GM23338 (cell line): ENCODE data around the gene PTCD3. TPM values are rescaled to one million over a fixed set of nuclear protein-coding genes. Genes with fewer than 3 reads are reported as not detected.
A peak's percentile ranks its signal among the peaks of the same experiment; 100 is the strongest.

Source experiments
- ATAC-seq: fragments of 200-7000 bp; cut with Tn5 transposase; 3 replicates; pipeline ENCODE4 v1.9.1; 2020
- DNase-seq: peaks from one replicate; pipeline ENCODE4 v3.0.0-alpha.2; 2015; ENCODE audit warnings: low spot score
- H2AFZ ChIP-seq: fragments of 200-600 bp; sonication (generic); 2 replicates; pipeline ENCODE4 v1.8.0; 2016; ENCODE audit warnings: antibody characterized with exemption, mild to moderate bottlenecking, moderate library complexity
- H3F3A ChIP-seq: fragments of 200-600 bp; sonication (generic); replicated peaks from 2 replicates; pipeline ENCODE4 v1.8.0; 2017; ENCODE audit warnings: antibody characterized with exemption, mixed run types, low read depth
- H3K27ac ChIP-seq: fragments of 200-600 bp; sonication (generic); 2 replicates; pipeline ENCODE4 v1.6.1; 2016; ENCODE audit warnings: low read depth
- H3K27me3 ChIP-seq: fragments of 200-600 bp; sonication (generic); 2 replicates; pipeline ENCODE4 v1.8.0; 2016; ENCODE audit warnings: mild to moderate bottlenecking, mixed run types, moderate library complexity; ENCODE audit not compliant: insufficient read depth
- H3K36me3 ChIP-seq: fragments of 200-600 bp; sonication (generic); 2 replicates; pipeline ENCODE4 v1.8.0; 2016; ENCODE audit warnings: mild to moderate bottlenecking; ENCODE audit not compliant: insufficient read depth
- H3K4me1 ChIP-seq: fragments of 200-600 bp; sonication (generic); 2 replicates; pipeline ENCODE4 v1.8.0; 2016; ENCODE audit warnings: mild to moderate bottlenecking, moderate library complexity; ENCODE audit not compliant: insufficient read depth
- H3K4me2 ChIP-seq: fragments of 200-600 bp; sonication (generic); 2 replicates; pipeline ENCODE4 v1.7.1; 2017; ENCODE audit warnings: mixed run types
- H3K4me3 ChIP-seq: fragments of 200-600 bp; sonication (generic); 2 replicates; pipeline ENCODE4 v1.6.1; 2016; ENCODE audit warnings: mixed run types
- H3K79me2 ChIP-seq: fragments of 200-600 bp; sonication (generic); replicated peaks from 2 replicates; pipeline ENCODE4 v1.8.0; 2017; ENCODE audit warnings: mild to moderate bottlenecking; ENCODE audit not compliant: insufficient read depth
- H3K9me2 ChIP-seq: fragments of 200-600 bp; sonication (generic); 2 replicates; pipeline ENCODE4 v1.8.0; 2017; ENCODE audit not compliant: insufficient read depth
- H4K20me1 ChIP-seq: fragments of 200-600 bp; sonication (generic); replicated peaks from 2 replicates; pipeline ENCODE4 v1.8.0; 2017; ENCODE audit warnings: mild to moderate bottlenecking; ENCODE audit not compliant: insufficient read depth
- H3K27ac Mint-ChIP-seq: 2 replicates; pipeline ENCODE4 v1.8.0; 2020; ENCODE audit warnings: inconsistent platforms, mild to moderate bottlenecking, moderate library complexity, mixed read lengths
- H3K27me3 Mint-ChIP-seq: 3 replicates; pipeline ENCODE4 v1.8.0; 2022; ENCODE audit warnings: low read depth, mild to moderate bottlenecking, moderate library complexity, mixed read lengths, inconsistent platforms; ENCODE audit not compliant: insufficient read depth, poor library complexity
- H3K36me3 Mint-ChIP-seq: 3 replicates; pipeline ENCODE4 v1.8.0; 2021; ENCODE audit warnings: low read depth, mild to moderate bottlenecking, inconsistent platforms, moderate library complexity, mixed read lengths
- H3K4me1 Mint-ChIP-seq: 3 replicates; pipeline ENCODE4 v1.8.0; 2020; ENCODE audit warnings: mild to moderate bottlenecking, inconsistent platforms, mixed read lengths
- H3K4me3 Mint-ChIP-seq: 3 replicates; pipeline ENCODE4 v1.8.0; 2021; ENCODE audit warnings: moderate library complexity, mild to moderate bottlenecking, inconsistent platforms, mixed read lengths
- H3K9me3 Mint-ChIP-seq: 3 replicates; pipeline ENCODE4 v1.8.0; 2020; ENCODE audit warnings: moderate library complexity, mild to moderate bottlenecking, inconsistent platforms, mixed read lengths
- CREB1 ChIP-seq: fragments of 250-450 bp; sonication (Bioruptor Pico); IDR thresholded peaks from 2 replicates; pipeline ENCODE4 v1.5.0; 2020; ENCODE audit warnings: low read depth, mild to moderate bottlenecking, moderate library complexity
- EZH2phosphoT487 ChIP-seq: fragments of 200-600 bp; sonication (generic); IDR thresholded peaks from one replicate; pipeline ENCODE4 v1.8.1; 2018; ENCODE audit warnings: antibody characterized with exemption; ENCODE audit not compliant: unreplicated experiment
- NANOG ChIP-seq: IDR thresholded peaks from 2 replicates; pipeline ENCODE4 v1.6.1; 2016; ENCODE audit warnings: antibody characterized with exemption, borderline replicate concordance
- ZNF114 ChIP-seq: fragments of 250-450 bp; sonication (Bioruptor Pico); IDR thresholded peaks from 2 replicates; pipeline ENCODE4 v1.5.0; 2020; ENCODE audit warnings: mild to moderate bottlenecking, moderate library complexity
- ZNF331 ChIP-seq: fragments of 250-450 bp; sonication (Bioruptor Pico); IDR thresholded peaks from 2 replicates; pipeline ENCODE4 v1.5.0; 2020; ENCODE audit warnings: low read depth, mild to moderate bottlenecking, moderate library complexity
- polyA plus RNA-seq: library from polyadenylated mRNA; unstranded; fragments of >200 nt; fragmentation: Nextera tagmentation; extraction: Ambion mirVana; gene quantifications from 2 replicates; pipeline ENCODE4 v1.2.1, GENCODE V29; 2016
- total RNA-seq: library from RNA; depleted of rRNA; stranded (reverse); fragments of >200 nt; shearing (Covaris generic); gene quantifications from 2 replicates; pipeline ENCODE4 v1.2.3, GENCODE V29; 2014
- TF ChIP-seq, protein P1 (sequence below): fragments of 250-450 bp; sonication (Bioruptor Pico); IDR thresholded peaks from 2 replicates; pipeline ENCODE4 v1.5.0; 2020; ENCODE audit warnings: mild to moderate bottlenecking, moderate library complexity
- TF ChIP-seq, protein P2 (sequence below): IDR thresholded peaks from 2 replicates; pipeline ENCODE4 v1.6.1; 2016; ENCODE audit warnings: antibody characterized with exemption

The PTCD3 gene
- total and polyA plus RNA-seq, 2 experiments from 2014 or later: 140 to 223 TPM

DNA sequence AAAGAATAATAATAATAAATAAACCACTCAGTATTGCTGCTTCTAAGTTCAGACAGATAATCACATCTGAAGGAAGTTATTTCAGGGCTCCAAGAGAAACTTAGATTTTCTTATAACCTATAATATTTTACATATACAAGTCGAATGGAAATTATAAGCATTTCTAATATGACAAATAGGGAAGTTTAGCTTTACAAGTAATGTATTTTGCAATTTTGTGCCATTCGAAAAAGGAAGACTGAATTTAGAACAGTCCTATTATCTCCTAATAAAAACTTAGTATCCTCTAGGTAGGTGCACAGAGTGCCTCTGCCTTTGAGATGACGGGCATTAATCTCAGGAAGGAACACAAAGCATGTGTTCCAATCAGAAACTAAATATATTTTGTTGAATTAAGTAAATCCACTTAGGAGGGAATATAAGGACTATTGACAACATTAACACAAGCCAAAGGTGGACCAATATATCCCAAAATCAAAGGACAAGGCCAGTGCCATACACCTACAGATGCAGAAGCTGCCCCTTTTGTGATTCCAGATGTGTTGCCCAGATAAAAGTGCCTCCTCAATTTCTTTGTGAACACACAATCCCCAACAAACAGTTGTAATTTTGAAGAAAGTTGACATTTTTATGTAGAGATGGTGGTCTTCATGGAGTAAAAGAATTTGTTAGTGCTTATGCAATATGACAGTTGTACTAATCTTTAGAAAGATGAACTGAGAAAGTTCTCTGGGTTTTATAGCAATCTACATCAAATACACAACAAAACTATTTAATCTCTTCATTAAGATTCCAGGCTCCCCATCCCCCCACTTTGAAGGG, 36.6 kb downstream of the PTCD3 start:
- peaks cover 18% of the 10 kb centered on the region for H4K20me1 ChIP-seq
- no peak overlapping the region for H3K4me3 ChIP-seq
- H3K27ac ChIP-seq: no peak overlapping the region
- DNase-seq (no peak), ATAC-seq (no peak)
- Mint-ChIP-seq H3K27me3 (peaks cover 15% of the 10 kb centered on the region), H3K9me3 (no peaks in the 10 kb centered on the region), H3K36me3 (peaks cover 75% of the 10 kb centered on the region), H3K27ac (peak overlapping the region; percentile 41; the same call in 1 of the 2 replicates), H3K4me3 (no peak overlapping the region), H3K4me1 (no peaks in the 10 kb centered on the region)
- H3K36me3 ChIP-seq: peaks cover 45% of the 10 kb centered on the region
- H3F3A ChIP-seq: peaks cover 11% of the 10 kb centered on the region; the same call in 1 of the 2 replicates
- H2AFZ ChIP-seq: no peak overlapping the region
- TF ChIP-seq ZNF114 (CRISPR knock-in tag) (no peak), ZNF331 (CRISPR knock-in tag) (no peak), NANOG (no peak), EZH2phosphoT487 (no peak), CREB1 (no peak)
- TF ChIP-seq, protein P1, sequence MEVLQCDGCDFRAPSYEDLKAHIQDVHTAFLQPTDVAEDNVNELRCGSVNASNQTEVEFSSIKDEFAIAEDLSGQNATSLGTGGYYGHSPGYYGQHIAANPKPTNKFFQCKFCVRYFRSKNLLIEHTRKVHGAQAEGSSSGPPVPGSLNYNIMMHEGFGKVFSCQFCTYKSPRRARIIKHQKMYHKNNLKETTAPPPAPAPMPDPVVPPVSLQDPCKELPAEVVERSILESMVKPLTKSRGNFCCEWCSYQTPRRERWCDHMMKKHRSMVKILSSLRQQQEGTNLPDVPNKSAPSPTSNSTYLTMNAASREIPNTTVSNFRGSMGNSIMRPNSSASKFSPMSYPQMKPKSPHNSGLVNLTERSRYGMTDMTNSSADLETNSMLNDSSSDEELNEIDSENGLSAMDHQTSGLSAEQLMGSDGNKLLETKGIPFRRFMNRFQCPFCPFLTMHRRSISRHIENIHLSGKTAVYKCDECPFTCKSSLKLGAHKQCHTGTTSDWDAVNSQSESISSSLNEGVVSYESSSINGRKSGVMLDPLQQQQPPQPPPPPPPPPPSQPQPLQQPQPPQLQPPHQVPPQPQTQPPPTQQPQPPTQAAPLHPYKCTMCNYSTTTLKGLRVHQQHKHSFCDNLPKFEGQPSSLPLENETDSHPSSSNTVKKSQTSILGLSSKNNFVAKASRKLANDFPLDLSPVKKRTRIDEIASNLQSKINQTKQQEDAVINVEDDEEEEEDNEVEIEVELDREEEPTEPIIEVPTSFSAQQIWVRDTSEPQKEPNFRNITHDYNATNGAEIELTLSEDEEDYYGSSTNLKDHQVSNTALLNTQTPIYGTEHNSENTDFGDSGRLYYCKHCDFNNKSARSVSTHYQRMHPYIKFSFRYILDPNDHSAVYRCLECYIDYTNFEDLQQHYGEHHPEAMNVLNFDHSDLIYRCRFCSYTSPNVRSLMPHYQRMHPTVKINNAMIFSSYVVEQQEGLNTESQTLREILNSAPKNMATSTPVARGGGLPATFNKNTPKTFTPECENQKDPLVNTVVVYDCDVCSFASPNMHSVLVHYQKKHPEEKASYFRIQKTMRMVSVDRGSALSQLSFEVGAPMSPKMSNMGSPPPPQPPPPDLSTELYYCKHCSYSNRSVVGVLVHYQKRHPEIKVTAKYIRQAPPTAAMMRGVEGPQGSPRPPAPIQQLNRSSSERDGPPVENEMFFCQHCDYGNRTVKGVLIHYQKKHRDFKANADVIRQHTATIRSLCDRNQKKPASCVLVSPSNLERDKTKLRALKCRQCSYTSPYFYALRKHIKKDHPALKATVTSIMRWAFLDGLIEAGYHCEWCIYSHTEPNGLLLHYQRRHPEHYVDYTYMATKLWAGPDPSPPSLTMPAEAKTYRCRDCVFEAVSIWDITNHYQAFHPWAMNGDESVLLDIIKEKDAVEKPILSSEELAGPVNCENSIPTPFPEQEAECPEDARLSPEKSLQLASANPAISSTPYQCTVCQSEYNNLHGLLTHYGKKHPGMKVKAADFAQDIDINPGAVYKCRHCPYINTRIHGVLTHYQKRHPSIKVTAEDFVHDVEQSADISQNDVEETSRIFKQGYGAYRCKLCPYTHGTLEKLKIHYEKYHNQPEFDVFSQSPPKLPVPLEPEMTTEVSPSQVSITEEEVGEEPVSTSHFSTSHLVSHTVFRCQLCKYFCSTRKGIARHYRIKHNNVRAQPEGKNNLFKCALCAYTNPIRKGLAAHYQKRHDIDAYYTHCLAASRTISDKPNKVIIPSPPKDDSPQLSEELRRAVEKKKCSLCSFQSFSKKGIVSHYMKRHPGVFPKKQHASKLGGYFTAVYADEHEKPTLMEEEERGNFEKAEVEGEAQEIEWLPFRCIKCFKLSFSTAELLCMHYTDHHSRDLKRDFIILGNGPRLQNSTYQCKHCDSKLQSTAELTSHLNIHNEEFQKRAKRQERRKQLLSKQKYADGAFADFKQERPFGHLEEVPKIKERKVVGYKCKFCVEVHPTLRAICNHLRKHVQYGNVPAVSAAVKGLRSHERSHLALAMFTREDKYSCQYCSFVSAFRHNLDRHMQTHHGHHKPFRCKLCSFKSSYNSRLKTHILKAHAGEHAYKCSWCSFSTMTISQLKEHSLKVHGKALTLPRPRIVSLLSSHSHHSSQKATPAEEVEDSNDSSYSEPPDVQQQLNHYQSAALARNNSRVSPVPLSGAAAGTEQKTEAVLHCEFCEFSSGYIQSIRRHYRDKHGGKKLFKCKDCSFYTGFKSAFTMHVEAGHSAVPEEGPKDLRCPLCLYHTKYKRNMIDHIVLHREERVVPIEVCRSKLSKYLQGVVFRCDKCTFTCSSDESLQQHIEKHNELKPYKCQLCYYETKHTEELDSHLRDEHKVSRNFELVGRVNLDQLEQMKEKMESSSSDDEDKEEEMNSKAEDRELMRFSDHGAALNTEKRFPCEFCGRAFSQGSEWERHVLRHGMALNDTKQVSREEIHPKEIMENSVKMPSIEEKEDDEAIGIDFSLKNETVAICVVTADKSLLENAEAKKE (CRISPR knock-in tag): no peak
- TF ChIP-seq, protein P2, sequence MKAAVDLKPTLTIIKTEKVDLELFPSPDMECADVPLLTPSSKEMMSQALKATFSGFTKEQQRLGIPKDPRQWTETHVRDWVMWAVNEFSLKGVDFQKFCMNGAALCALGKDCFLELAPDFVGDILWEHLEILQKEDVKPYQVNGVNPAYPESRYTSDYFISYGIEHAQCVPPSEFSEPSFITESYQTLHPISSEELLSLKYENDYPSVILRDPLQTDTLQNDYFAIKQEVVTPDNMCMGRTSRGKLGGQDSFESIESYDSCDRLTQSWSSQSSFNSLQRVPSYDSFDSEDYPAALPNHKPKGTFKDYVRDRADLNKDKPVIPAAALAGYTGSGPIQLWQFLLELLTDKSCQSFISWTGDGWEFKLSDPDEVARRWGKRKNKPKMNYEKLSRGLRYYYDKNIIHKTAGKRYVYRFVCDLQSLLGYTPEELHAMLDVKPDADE: no peak
- H3K27me3 ChIP-seq: no peaks in the 10 kb centered on the region
- no peaks in the 10 kb centered on the region for H3K4me1 ChIP-seq
- H3K4me2 ChIP-seq: no peak overlapping the region
- H3K9me2 ChIP-seq: no peaks in the 10 kb centered on the region
- no peaks in the 10 kb centered on the region for H3K79me2 ChIP-seq
